ENCODE results near the gene MC1R. TPM values are rescaled to one million over a fixed set of nuclear protein-coding genes. Genes with fewer than 3 reads are reported as not detected.
"Not testable (repeated sequence)": the region's sequence is repeated elsewhere in the genome, so short reads cannot be mapped to it uniquely, and the experiment has no call there.

MC1R gene
- total RNA-seq, 6 experiments from 2014 or later, result 2.1 to 3.2 (median 3.0) TPM

DNA sequence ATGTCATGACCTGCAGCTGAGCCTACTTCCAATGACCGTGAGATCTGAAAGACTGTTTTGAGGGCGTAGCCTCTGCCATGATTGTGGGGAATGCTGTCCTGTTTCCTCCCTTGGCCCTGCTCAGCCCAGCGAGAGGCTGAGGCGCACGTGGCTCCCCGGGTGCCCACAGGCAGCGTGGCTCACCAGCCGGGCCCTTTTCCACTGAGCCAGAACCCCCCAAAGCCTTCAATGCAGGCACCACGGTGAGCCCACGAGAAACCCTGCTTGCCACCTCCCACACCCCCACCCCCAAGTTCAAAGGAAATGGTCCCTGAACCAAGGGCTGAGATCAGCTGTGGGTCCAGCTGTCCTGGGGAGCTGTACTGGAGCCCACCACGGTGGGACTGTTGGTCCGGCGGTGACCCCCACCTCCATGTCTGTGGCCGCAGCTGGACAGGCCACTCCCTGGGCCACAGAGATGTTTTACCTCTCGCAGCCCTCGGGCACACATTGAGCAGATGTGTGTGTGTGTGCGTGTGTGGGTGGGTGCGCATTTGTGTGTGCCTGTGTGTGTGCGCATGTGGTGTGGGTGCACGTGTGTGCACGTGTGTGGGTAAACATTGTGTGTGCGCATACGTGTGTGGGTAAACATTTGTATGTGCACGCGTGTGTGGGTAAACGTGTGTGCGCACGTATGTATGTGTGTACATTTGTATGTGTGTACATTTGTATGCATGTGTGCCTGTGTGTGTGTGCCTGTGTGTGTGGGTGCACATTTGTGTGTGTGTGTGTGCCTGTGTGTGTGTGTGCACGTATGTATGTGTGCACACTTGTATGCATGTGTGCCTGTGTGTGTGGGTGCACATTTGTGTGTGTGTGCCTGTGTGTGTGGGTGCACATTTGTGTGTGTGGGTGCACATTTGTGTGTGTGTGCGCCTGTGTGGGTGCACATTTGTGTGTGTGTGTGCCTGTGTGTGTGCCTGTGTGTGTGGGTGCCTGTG is 5.0 kb upstream of the MC1R start:
- TF ChIP-seq, protein P1, sequence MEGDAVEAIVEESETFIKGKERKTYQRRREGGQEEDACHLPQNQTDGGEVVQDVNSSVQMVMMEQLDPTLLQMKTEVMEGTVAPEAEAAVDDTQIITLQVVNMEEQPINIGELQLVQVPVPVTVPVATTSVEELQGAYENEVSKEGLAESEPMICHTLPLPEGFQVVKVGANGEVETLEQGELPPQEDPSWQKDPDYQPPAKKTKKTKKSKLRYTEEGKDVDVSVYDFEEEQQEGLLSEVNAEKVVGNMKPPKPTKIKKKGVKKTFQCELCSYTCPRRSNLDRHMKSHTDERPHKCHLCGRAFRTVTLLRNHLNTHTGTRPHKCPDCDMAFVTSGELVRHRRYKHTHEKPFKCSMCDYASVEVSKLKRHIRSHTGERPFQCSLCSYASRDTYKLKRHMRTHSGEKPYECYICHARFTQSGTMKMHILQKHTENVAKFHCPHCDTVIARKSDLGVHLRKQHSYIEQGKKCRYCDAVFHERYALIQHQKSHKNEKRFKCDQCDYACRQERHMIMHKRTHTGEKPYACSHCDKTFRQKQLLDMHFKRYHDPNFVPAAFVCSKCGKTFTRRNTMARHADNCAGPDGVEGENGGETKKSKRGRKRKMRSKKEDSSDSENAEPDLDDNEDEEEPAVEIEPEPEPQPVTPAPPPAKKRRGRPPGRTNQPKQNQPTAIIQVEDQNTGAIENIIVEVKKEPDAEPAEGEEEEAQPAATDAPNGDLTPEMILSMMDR (IDR thresholded peaks at IDR 0.05), result no peak
- Mint-ChIP-seq H3K9me3 (no peaks in the 10 kb centered on the region), H3K27me3 (ENCODE audit: insufficient read depth) (peaks cover 5% of the 10 kb centered on the region), H3K4me3 (no peak overlapping the region), H3K27ac (no peak overlapping the region), H3K4me1 (ENCODE audit: low read depth) (peaks cover 10% of the 10 kb centered on the region; the same call in 1 of the 2 replicates), H3K36me3 (ENCODE audit: low read depth) (peaks cover 15% of the 10 kb centered on the region; the same call in 1 of the 2 replicates)
- DNase-seq, result no peak

DNA sequence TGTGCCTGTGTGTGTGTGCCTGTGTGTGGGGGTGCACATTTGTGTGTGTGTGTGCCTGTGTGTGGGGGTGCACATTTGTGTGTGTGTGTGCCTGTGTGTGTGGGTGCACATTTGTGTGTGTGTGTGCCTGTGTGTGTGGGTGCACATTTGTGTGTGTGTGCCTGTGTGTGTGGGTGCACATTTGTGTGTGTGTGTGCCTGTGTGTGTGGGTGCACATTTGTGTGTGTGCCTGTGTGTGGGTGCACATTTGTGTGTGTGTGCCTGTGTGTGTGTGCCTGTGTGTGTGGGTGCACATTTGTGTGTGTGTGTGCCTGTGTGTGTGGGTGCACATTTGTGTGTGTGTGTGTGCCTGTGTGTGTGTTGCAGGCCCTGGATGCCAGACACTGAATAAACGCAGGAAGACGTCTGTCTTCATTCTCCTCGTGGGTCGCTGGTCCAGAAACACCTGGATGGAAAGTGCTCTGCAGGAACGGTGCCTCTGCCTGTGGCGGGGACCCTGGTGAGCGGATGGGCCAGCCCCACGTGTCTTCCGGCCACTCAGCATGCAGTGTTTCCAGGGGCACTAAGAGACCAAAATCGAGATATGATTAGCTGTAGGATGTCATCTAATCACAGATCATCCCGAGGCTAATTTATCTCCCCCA is 3.9 kb upstream of the MC1R start:
- not testable (repeated sequence) for H3K4me3 Mint-ChIP-seq, H3K27ac Mint-ChIP-seq

DNA sequence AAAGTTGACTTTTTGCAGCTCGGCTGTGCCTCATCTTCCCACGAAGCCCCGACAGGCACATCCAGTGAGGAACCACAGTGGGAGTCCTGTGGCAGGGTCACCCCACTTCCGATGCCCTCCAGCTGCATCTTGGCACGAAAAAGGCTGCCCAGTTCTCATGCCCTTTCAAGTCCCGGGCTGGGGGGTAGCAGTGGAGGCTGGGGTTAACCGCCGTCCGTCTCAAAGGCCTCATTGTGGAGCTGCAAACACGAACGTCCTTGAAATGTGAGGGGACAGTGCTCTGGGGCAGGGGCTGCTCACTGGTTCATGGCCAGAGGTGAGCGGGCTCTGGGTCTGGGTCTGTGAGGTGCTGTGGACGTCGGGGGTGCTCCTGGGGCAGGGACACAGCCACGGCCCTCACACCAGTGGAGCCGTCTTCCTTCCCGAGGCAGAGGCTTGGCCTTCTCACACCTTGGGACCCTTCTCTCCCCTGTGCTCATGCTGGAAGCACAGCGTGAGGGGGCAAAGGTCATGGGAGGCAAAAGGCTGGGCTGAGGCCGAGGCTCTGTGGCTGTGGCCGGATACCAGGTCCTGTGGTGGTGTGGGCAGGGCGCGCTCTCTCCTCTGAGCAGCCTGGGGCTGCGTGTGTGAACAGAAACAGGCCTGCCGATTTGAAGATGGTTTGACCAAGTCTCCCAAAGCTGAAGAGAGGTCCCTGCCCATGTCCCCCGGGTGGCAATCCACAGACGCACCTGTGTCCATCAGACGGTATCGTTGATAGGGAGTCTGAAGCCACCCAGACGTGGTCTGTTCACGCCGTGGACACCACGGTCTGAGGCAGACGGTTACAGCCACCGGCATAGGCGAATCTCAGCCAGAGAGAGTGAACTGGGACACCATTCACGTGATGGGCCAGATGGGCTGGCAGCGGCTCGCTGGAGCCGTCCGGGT is 3.1 kb upstream of the MC1R start:
- H3K36me3 Mint-ChIP-seq (ENCODE audit: low read depth), result peaks cover 15% of the 10 kb centered on the region; the same call in 1 of the 2 replicates
- H3K4me3 Mint-ChIP-seq, result no peak overlapping the region
- no peak overlapping the region for H3K27ac Mint-ChIP-seq
- peaks cover 24% of the 10 kb centered on the region for H3K4me1 Mint-ChIP-seq (ENCODE audit: low read depth)
- H3K27me3 Mint-ChIP-seq (ENCODE audit: insufficient read depth), result peaks cover 9% of the 10 kb centered on the region
- DNase-seq, result no peak
- TF ChIP-seq, protein P1 (IDR thresholded peaks at IDR 0.05), result no peak
- no peaks in the 10 kb centered on the region for H3K9me3 Mint-ChIP-seq

More for the DNA sequence above, 3.9 kb upstream of the MC1R start:
- H3K27me3 Mint-ChIP-seq (ENCODE audit: insufficient read depth); H3K9me3 Mint-ChIP-seq; DNase-seq: not testable (repeated sequence)
- peaks cover 16% of the 10 kb centered on the region for H3K4me1 Mint-ChIP-seq (ENCODE audit: low read depth)
- H3K36me3 Mint-ChIP-seq (ENCODE audit: low read depth), result peaks cover 15% of the 10 kb centered on the region; the same call in 1 of the 2 replicates

DNA sequence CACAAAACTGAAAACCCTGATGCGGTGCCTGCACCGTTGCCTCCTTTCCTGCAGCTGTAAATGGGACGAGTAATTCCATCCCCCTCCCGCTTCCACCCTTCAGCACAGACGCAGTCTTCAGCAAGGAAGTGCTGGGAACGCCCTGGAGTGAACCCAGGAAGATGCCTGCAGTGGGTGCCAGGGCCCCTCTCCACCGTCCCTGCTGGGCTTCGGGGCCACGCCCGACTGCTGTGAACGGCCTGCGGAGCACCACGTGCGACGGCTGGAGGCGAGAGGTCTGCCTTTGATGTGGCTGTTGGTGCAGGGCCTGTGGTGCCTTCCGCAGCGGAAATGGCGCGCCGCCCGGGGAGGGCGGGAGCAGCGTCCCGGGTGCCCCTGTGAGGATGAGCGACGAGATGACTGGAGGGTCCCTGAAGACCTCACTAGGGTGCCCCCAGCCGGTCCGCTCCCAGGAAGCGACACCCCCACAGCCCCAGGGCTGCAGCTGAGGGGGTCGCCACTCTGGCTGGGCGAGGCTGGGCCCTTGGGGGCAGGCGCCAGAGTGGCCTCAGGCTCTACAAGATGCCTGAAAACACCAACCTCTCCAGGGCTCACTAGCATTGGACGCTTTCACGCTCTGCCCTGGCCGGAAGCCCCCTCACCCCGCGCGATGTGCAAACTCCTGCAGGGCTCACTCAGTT is 749 bp upstream of the MC1R start:
- Mint-ChIP-seq H3K27ac (peak overlapping the region; percentile 74), H3K27me3 (ENCODE audit: insufficient read depth) (peaks cover 9% of the 10 kb centered on the region), H3K9me3 (no peaks in the 10 kb centered on the region), H3K4me1 (ENCODE audit: low read depth) (peaks cover 41% of the 10 kb centered on the region), H3K36me3 (ENCODE audit: low read depth) (peaks cover 11% of the 10 kb centered on the region; the same call in 1 of the 2 replicates), H3K4me3 (peak overlapping the region; percentile 78)
- TF ChIP-seq, protein P1 (IDR thresholded peaks at IDR 0.05), result no peak
- DNase-seq, result peak; percentile 94

DNA sequence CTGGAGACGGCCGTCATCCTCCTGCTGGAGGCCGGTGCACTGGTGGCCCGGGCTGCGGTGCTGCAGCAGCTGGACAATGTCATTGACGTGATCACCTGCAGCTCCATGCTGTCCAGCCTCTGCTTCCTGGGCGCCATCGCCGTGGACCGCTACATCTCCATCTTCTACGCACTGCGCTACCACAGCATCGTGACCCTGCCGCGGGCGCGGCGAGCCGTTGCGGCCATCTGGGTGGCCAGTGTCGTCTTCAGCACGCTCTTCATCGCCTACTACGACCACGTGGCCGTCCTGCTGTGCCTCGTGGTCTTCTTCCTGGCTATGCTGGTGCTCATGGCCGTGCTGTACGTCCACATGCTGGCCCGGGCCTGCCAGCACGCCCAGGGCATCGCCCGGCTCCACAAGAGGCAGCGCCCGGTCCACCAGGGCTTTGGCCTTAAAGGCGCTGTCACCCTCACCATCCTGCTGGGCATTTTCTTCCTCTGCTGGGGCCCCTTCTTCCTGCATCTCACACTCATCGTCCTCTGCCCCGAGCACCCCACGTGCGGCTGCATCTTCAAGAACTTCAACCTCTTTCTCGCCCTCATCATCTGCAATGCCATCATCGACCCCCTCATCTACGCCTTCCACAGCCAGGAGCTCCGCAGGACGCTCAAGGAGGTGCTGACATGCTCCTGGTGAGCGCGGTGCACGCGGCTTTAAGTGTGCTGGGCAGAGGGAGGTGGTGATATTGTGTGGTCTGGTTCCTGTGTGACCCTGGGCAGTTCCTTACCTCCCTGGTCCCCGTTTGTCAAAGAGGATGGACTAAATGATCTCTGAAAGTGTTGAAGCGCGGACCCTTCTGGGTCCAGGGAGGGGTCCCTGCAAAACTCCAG is 1.1 kb downstream of the MC1R start:
- H3K36me3 Mint-ChIP-seq (ENCODE audit: low read depth), result no peaks in the 10 kb centered on the region
- H3K27ac Mint-ChIP-seq, result peak overlapping the region; percentile 99; the same call in 1 of the 2 replicates
- no peaks in the 10 kb centered on the region for H3K9me3 Mint-ChIP-seq
- no peak for DNase-seq
- TF ChIP-seq, protein P1 (IDR thresholded peaks at IDR 0.05), result no peak
- H3K4me3 Mint-ChIP-seq, result peak overlapping the region; percentile 57
- peaks cover 41% of the 10 kb centered on the region for H3K4me1 Mint-ChIP-seq (ENCODE audit: low read depth)
- peaks cover 7% of the 10 kb centered on the region for H3K27me3 Mint-ChIP-seq (ENCODE audit: insufficient read depth)

All from HFFc6 (cell line).